A549 (cell line): ENCODE data around the gene CAMSAP1.

Experiments
- CEBPB ChIP-seq, 2 experiments: fragments of >200 bp in 1 of 2; sonication (Bioruptor Twin) in 1 of 2; formaldehyde crosslinking in 1 of 2; IDR thresholded peaks; 2 replicates each; pipeline ENCODE4 v1.6.1; 2012 to 2016
- CTCF ChIP-seq: fragments of >200 bp; sonication (Bioruptor Twin); formaldehyde crosslinking; IDR thresholded peaks from 3 replicates; pipeline ENCODE4 v1.5.1; 2016
- EHMT2 ChIP-seq: fragments of 200-600 bp; sonication (generic); IDR thresholded peaks from 2 replicates; pipeline ENCODE4 v1.6.1; 2016; ENCODE audit warnings: antibody characterized with exemption, low read depth, mild to moderate bottlenecking, moderate library complexity
- EP300 ChIP-seq, 2 experiments: fragments of >200 bp; sonication (Bioruptor Twin); formaldehyde crosslinking; IDR thresholded peaks; 2 replicates in 1 of 2; 3 replicates in 1 of 2; pipeline ENCODE4 v1.6.1; 2016 to 2017
- KDM1A ChIP-seq: fragments of 200-600 bp; sonication (generic); IDR thresholded peaks from 2 replicates; pipeline ENCODE4 v1.6.1; 2016; ENCODE audit warnings: low read depth, mild to moderate bottlenecking
- MAZ ChIP-seq: fragments of 150-350 bp; IDR thresholded peaks from 2 replicates; pipeline ENCODE4 v1.6.1; 2014; ENCODE audit warnings: antibody characterized with exemption, low read depth, low read length, borderline replicate concordance
- PHF8 ChIP-seq: fragments of 200-600 bp; sonication (generic); IDR thresholded peaks from 2 replicates; pipeline ENCODE4 v1.6.1; 2016; ENCODE audit warnings: low read depth, mild to moderate bottlenecking, antibody characterized with exemption, moderate library complexity, borderline replicate concordance
- POLR2A ChIP-seq: IDR thresholded peaks from 2 replicates; pipeline ENCODE4 v1.6.1; 2012; ENCODE audit warnings: mild to moderate bottlenecking, low read length
- REST ChIP-seq: fragments of 200-600 bp; sonication (generic); IDR thresholded peaks from 2 replicates; pipeline ENCODE4 v1.6.1; 2016; ENCODE audit warnings: antibody characterized with exemption, mild to moderate bottlenecking, moderate library complexity
- RNF2 ChIP-seq: fragments of 200-600 bp; sonication (generic); IDR thresholded peaks from 2 replicates; pipeline ENCODE4 v1.6.1; 2016; ENCODE audit warnings: low read depth, mild to moderate bottlenecking, antibody characterized with exemption, moderate library complexity, borderline replicate concordance
- SMC3 ChIP-seq: fragments of >200 bp; sonication (Bioruptor Twin); formaldehyde crosslinking; IDR thresholded peaks from 3 replicates; pipeline ENCODE4 v1.6.1; 2018; ENCODE audit warnings: inconsistent platforms

- TF ChIP-seq CTCF (no peak), REST (no peak), PHF8 (no peak), KDM1A (no peak), EP300 (IDR thresholded peaks at IDR 0.05) (no peak), MAZ (no peak), EHMT2 (no peak), POLR2A (no peak), RNF2 (no peak), CEBPB (IDR thresholded peaks at IDR 0.05) (no peak), SMC3 (no peak)
These were observed 88.4 kb downstream of the CAMSAP1 start for GRCh38 chr9:135818718-135819475.
